Common myeloid progenitor, CD34-positive (primary cell): ENCODE measurements around the gene MARCHF11.

Source experiments
- CTCF ChIA-PET: fragments of 350-600 bp; sonication (Branson Sonifier 250); formaldehyde crosslinking; loops from one replicate; lab custom pipeline; 2021; ENCODE audit warnings: antibody characterized with exemption; lab: Charles Lee
- POLR2A ChIA-PET: fragments of 350-600 bp; sonication (Branson Sonifier 250); formaldehyde crosslinking; loops from one replicate; lab custom pipeline; 2021; ENCODE audit warnings: antibody characterized with exemption; lab: Charles Lee
- DNase-seq, 3 donors: peaks; one replicate each; pipeline versions ENCODE4 v3.0.0 to v3.0.0-alpha.2; 2013
- H3K27ac ChIP-seq, 2 experiments: 1 replicate in 1 of 2; 2 replicates in 1 of 2; pipeline ENCODE4 v1.7.0; 2013; ENCODE audit warnings: inconsistent platforms in 2 of 2, low read length in 2 of 2, mild to moderate bottlenecking in 2 of 2, low read depth in 1 of 2, moderate library complexity in 1 of 2; ENCODE audit not compliant: severe bottlenecking in 2 of 2, insufficient read depth in 1 of 2, poor library complexity in 1 of 2
- H3K27me3 ChIP-seq, 5 experiments: replicated peaks in 2 of 5; 1 replicate in 3 of 5; 2 replicates in 2 of 5; pipeline versions ENCODE4 v1.6.1 to v1.7.0; 2013; ENCODE audit warnings: low read length in 4 of 5, mild to moderate bottlenecking in 2 of 5, moderate library complexity in 2 of 5, inconsistent platforms in 1 of 5; ENCODE audit not compliant: insufficient read depth in 5 of 5, control insufficient read depth in 4 of 5
- H3K36me3 ChIP-seq, 4 experiments: 1 replicate in 2 of 4; 2 replicates in 2 of 4; pipeline versions ENCODE4 v1.6.1 to v1.7.0; 2013; ENCODE audit warnings: low read length in 3 of 4, control low read depth in 1 of 4, mild to moderate bottlenecking in 1 of 4; ENCODE audit not compliant: control insufficient read depth in 4 of 4, insufficient read depth in 4 of 4
- H3K4me1 ChIP-seq, 4 experiments: 1 replicate in 3 of 4; 2 replicates in 1 of 4; pipeline versions ENCODE4 v1.6.1 to v1.7.1; 2013; ENCODE audit warnings: low read length in 3 of 4, mild to moderate bottlenecking in 3 of 4, control low read depth in 1 of 4, inconsistent platforms in 1 of 4, moderate library complexity in 1 of 4; ENCODE audit not compliant: control insufficient read depth in 4 of 4, insufficient read depth in 4 of 4; ENCODE audit errors: control extremely low read depth in 1 of 4
- H3K4me3 ChIP-seq, 7 experiments: 1 replicate in 4 of 7; 2 replicates in 3 of 7; pipeline versions ENCODE4 v1.5.1 to v1.7.0; 2013; ENCODE audit warnings: mild to moderate bottlenecking in 7 of 7, low read length in 6 of 7, moderate library complexity in 6 of 7, inconsistent platforms in 2 of 7, low read depth in 2 of 7, control low read depth in 1 of 7; ENCODE audit not compliant: insufficient read depth in 4 of 7, control insufficient read depth in 1 of 7; ENCODE audit errors: extremely low read depth in 1 of 7
- H3K9me3 ChIP-seq, 5 experiments: 1 replicate in 4 of 5; 2 replicates in 1 of 5; pipeline versions ENCODE4 v1.6.1 to v1.7.1; 2013; ENCODE audit warnings: low read length in 4 of 5, mild to moderate bottlenecking in 2 of 5, inconsistent platforms in 1 of 5, low read depth in 1 of 5, moderate library complexity in 1 of 5; ENCODE audit not compliant: control insufficient read depth in 4 of 5, insufficient read depth in 2 of 5; ENCODE audit errors: control extremely low read depth in 1 of 5
- WGBS: methylation state at CpG from one replicate; pipeline ENCODE4 v1.1.5; 2013; ENCODE audit not compliant: insufficient coverage; 5-methylcytosine and 5-hydroxymethylcytosine counted together

Gene MARCHF11

GRCh38 chr5:16160706-16161105, 18.9 kb downstream of the MARCHF11 start:
- Histone ChIP-seq H3K9me3 (no peaks in the 10 kb centered on the region), H3K4me1 (no peaks in the 10 kb centered on the region), H3K36me3 (no peaks in the 10 kb centered on the region), H3K4me3 (no peak overlapping the region), H3K27me3 (peaks cover 0 to 5% (median 0%) of the 10 kb centered on the region in 5 experiments), H3K27ac (no peak overlapping the region)
- 0% methylated on average over 3 of the region's 5 CpGs for WGBS
- CTCF ChIA-PET, result interaction anchor here (0.6 to 3.9 kb wide), 5 partner anchors 9 to 298 kb away, joined by 3 to 23 read pairs (median 4); no protein-coding TSS in a partner anchor
- POLR2A ChIA-PET, result no interaction called here
- DNase-seq, result peak; percentile 25 to 68 (median 63)

GRCh38 chr5:16159636-16160035, 20.0 kb downstream of the MARCHF11 start:
- Histone ChIP-seq H3K27me3 (peaks cover 0 to 5% (median 0%) of the 10 kb centered on the region in 5 experiments), H3K27ac (no peak overlapping the region), H3K9me3 (no peaks in the 10 kb centered on the region), H3K4me3 (no peak overlapping the region), H3K36me3 (no peaks in the 10 kb centered on the region), H3K4me1 (no peaks in the 10 kb centered on the region)
- DNase-seq, result no peak
- ChIA-PET CTCF (interaction anchor here (1.5 to 3.9 kb wide), 2 partner anchors 8 to 297 kb away, joined by 7 to 23 read pairs; no protein-coding TSS in a partner anchor), POLR2A (no interaction called here)
- no CpG with 5 or more reads among the region's 2 CpGs for WGBS

- POLR2A ChIA-PET, result no interaction called here
- no peaks in the 10 kb centered on the region for H3K36me3 ChIP-seq
- no peaks in the 10 kb centered on the region for H3K27me3 ChIP-seq
- H3K27ac ChIP-seq, result no peak overlapping the region
- no peaks in the 10 kb centered on the region for H3K9me3 ChIP-seq
- no CpG with 5 or more reads among the region's 1 CpG for WGBS
- no peak overlapping the region for H3K4me3 ChIP-seq
- no peak for DNase-seq
- no peaks in the 10 kb centered on the region for H3K4me1 ChIP-seq
- CTCF ChIA-PET, result no interaction called here
These were observed 23.4 kb downstream of the MARCHF11 start for GRCh38 chr5:16156152-16156551.

GRCh38 chr5:16152601-16153568, 26.7 kb downstream of the MARCHF11 start:
- 78% methylated on average over 2 of the region's 3 CpGs for WGBS

GRCh38 chr5:16149621-16150020, 30.0 kb downstream of the MARCHF11 start:
- Histone ChIP-seq H3K36me3 (no peaks in the 10 kb centered on the region), H3K27ac (no peak overlapping the region), H3K4me1 (no peaks in the 10 kb centered on the region), H3K27me3 (peaks cover 0 to 2% (median 0%) of the 10 kb centered on the region in 5 experiments), H3K9me3 (peaks cover 0 to 5% (median 1%) of the 10 kb centered on the region in 5 experiments), H3K4me3 (no peak overlapping the region)
- DNase-seq, result no peak
- POLR2A ChIA-PET, result no interaction called here
- CTCF ChIA-PET, result no interaction called here
- WGBS, result 90% methylated on average over 2 of the region's 3 CpGs

More at GRCh38 chr5:16152601-16153568, 26.7 kb downstream of the MARCHF11 start:
- Histone ChIP-seq H3K27me3 (no peaks in the 10 kb centered on the region), H3K9me3 (peaks cover 0 to 5% (median 1%) of the 10 kb centered on the region in 5 experiments), H3K36me3 (no peaks in the 10 kb centered on the region), H3K4me3 (no peak overlapping the region), H3K27ac (no peak overlapping the region), H3K4me1 (no peaks in the 10 kb centered on the region)
- no peak for DNase-seq
- POLR2A ChIA-PET, result no interaction called here
- CTCF ChIA-PET, result interaction anchor here (1.9 kb wide), 1 partner anchor 8 kb away, joined by 7 read pairs; no protein-coding TSS in a partner anchor

GRCh38 chr5:16147179-16147900, 32.3 kb downstream of the MARCHF11 start:
- no peaks in the 10 kb centered on the region for H3K4me1 ChIP-seq

More at GRCh38 chr5:16147179-16147900, 32.3 kb downstream of the MARCHF11 start:
- Histone ChIP-seq H3K9me3 (peaks cover 0 to 5% (median 1%) of the 10 kb centered on the region in 5 experiments), H3K27ac (no peak overlapping the region), H3K4me3 (no peak overlapping the region), H3K36me3 (no peaks in the 10 kb centered on the region), H3K27me3 (peaks cover 0 to 2% (median 0%) of the 10 kb centered on the region in 5 experiments)
- ChIA-PET POLR2A (no interaction called here), CTCF (no interaction called here)
- WGBS, result 56% methylated on average over 3 of the region's 7 CpGs
- no peak for DNase-seq
